Thymus (tissue), 14 donors: ENCODE data around the gene DDX50. TPM values are rescaled to one million over a fixed set of nuclear protein-coding genes. Genes with fewer than 3 reads are reported as not detected.
"Not testable (repeated sequence)": the region's sequence is repeated elsewhere in the genome, so short reads cannot be mapped to it uniquely, and the experiment has no call there.

Source experiments
- DNase-seq, 9 donors: peaks; one replicate each; pipeline ENCODE4 v3.0.0-alpha.2; 2013; ENCODE audit warnings: low spot score in 9 of 9, low read depth in 6 of 9, missing footprints in 1 of 9
- H3K27ac ChIP-seq, 2 donors: one replicate each; pipeline ENCODE4 v1.5.1; 2013; ENCODE audit warnings: control low read depth in 1 of 2, low read depth in 1 of 2, low read length in 1 of 2, mild to moderate bottlenecking in 1 of 2, moderate library complexity in 1 of 2
- H3K27me3 ChIP-seq, 2 donors: one replicate each; pipeline ENCODE4 v1.5.1; 2013; ENCODE audit warnings: low read length in 1 of 2; ENCODE audit not compliant: control insufficient read depth in 2 of 2, insufficient read depth in 1 of 2
- H3K36me3 ChIP-seq, 2 donors: one replicate each; pipeline ENCODE4 v1.5.1; 2013; ENCODE audit warnings: low read length in 1 of 2, mild to moderate bottlenecking in 1 of 2, moderate library complexity in 1 of 2; ENCODE audit not compliant: control insufficient read depth in 2 of 2, insufficient read depth in 2 of 2
- H3K4me1 ChIP-seq, 2 donors: one replicate each; pipeline ENCODE4 v1.5.1; 2013; ENCODE audit warnings: low read length in 2 of 2; ENCODE audit not compliant: control insufficient read depth in 2 of 2, insufficient read depth in 2 of 2
- H3K4me3 ChIP-seq, 2 donors: one replicate each; pipeline ENCODE4 v1.5.1; 2013; ENCODE audit warnings: low read length in 2 of 2, control low read depth in 1 of 2, mild to moderate bottlenecking in 1 of 2
- H3K9me3 ChIP-seq, 2 donors: one replicate each; pipeline ENCODE4 v1.5.1; 2013; ENCODE audit warnings: low read length in 1 of 2, mild to moderate bottlenecking in 1 of 2; ENCODE audit not compliant: control insufficient read depth in 2 of 2, insufficient read depth in 1 of 2
- WGBS: extraction: QIAGEN DNeasy Blood & Tissue Kit; methylation state at CpG from one replicate; pipeline ENCODE4 v1.1.7; 2013; 5-methylcytosine and 5-hydroxymethylcytosine counted together
- long read RNA-seq, 10 donors: transcript quantifications; one replicate each; lab custom pipeline, GENCODE V29; 2026
- polyA plus RNA-seq: library from polyadenylated mRNA; stranded (reverse); fragments of 200-250 nt; gene quantifications from one replicate; pipeline ENCODE4 v1.2.3, GENCODE V29; 2013
- total RNA-seq: library from RNA; stranded (reverse); fragments of 120-200 nt; gene quantifications from one replicate; pipeline ENCODE4 v1.2.4, GENCODE V29; 2013
- donor health status: healthy.

The DDX50 gene
- total RNA-seq (62.9 TPM), polyA plus RNA-seq (40.0 TPM)
- long read RNA-seq, donor 1, result 0 reads
- long read RNA-seq, donor 2, result 0 reads
- long read RNA-seq, donor 3, transcript DDX50-201 (15 exons, 2,538 nt), result major isoform, 17 of 42 reads
- long read RNA-seq, donor 3, partial matches to known transcripts, result 25 of 42 reads
- long read RNA-seq, donor 3, other reads (novel, unspliced or antisense), result 0 of 42 reads
- long read RNA-seq, donor 4, transcript DDX50-201 (15 exons, 2,538 nt), result major isoform, 7 of 7 reads
- long read RNA-seq, donor 4, partial matches to known transcripts, result 0 of 7 reads
- long read RNA-seq, donor 4, other reads (novel, unspliced or antisense), result 0 of 7 reads
- long read RNA-seq, donor 5, transcript DDX50-201 (15 exons, 2,538 nt), result major isoform, 14 of 49 reads
- long read RNA-seq, donor 5, partial matches to known transcripts, result 35 of 49 reads
- long read RNA-seq, donor 5, other reads (novel, unspliced or antisense), result 0 of 49 reads
- long read RNA-seq, donor 6, transcript DDX50-201 (15 exons, 2,538 nt), result major isoform, 12 of 12 reads
- long read RNA-seq, donor 6, partial matches to known transcripts, result 0 of 12 reads
- long read RNA-seq, donor 6, other reads (novel, unspliced or antisense), result 0 of 12 reads
- long read RNA-seq, donor 7, transcript DDX50-201 (15 exons, 2,538 nt), result major isoform, 18 of 18 reads
- long read RNA-seq, donor 7, partial matches to known transcripts, result 0 of 18 reads
- long read RNA-seq, donor 7, other reads (novel, unspliced or antisense), result 0 of 18 reads
- long read RNA-seq, donor 8, partial matches to known transcripts, result 0 of 3 reads
- long read RNA-seq, donor 8, other reads (novel, unspliced or antisense), result 0 of 3 reads
- long read RNA-seq, donor 9, transcript DDX50-201 (15 exons, 2,538 nt), result major isoform, 13 of 18 reads
- long read RNA-seq, donor 9, partial matches to known transcripts, result 5 of 18 reads
- long read RNA-seq, donor 9, other reads (novel, unspliced or antisense), result 0 of 18 reads
- long read RNA-seq, donor 10, transcript DDX50-201 (15 exons, 2,538 nt), result major isoform, 5 of 19 reads
- long read RNA-seq, donor 10, partial matches to known transcripts, result 14 of 19 reads
- long read RNA-seq, donor 10, other reads (novel, unspliced or antisense), result 0 of 19 reads

- H3K4me3 ChIP-seq, result peak within 1 kb of the TSS; percentile 66 to 76
- peak within 1 kb of the TSS; percentile 91 to 99 for H3K27ac ChIP-seq
- no peaks in the 10 kb centered on the region for H3K9me3 ChIP-seq
- WGBS, result under 1% methylated on average over 47 of the region's 47 CpGs
- no peaks in the 10 kb centered on the region for H3K27me3 ChIP-seq
- DNase-seq, result peak; percentile 95 to 100 (median 97)
- H3K4me1 ChIP-seq, result peaks cover 12 to 13% of the 10 kb centered on the region in 2 donors
- peaks cover 0 to 6% of the 10 kb centered on the region in 2 donors for H3K36me3 ChIP-seq
Measured at GRCh38 chr10:68901105-68901927, at the start of gene DDX50. TSS of gene DDX50 (plus strand) at chr10:68901315. CDS start at chr10:68901385, 70 bp downstream.

- 84% methylated on average over 6 of the region's 6 CpGs for WGBS
- Histone ChIP-seq H3K4me3 (no peak overlapping the region), H3K36me3 (no peaks in the 10 kb centered on the region), H3K9me3 (peaks cover 0 to 21% of the 10 kb centered on the region in 2 donors), H3K4me1 (no peaks in the 10 kb centered on the region), H3K27me3 (no peaks in the 10 kb centered on the region), H3K27ac (no peak overlapping the region)
- no peak for DNase-seq
Measured at GRCh38 chr10:68856352-68856751, 44.8 kb upstream of the DDX50 start.

- Histone ChIP-seq H3K9me3 (peaks cover 0 to 18% of the 10 kb centered on the region in 2 donors), H3K36me3 (no peaks in the 10 kb centered on the region), H3K4me1 (no peaks in the 10 kb centered on the region), H3K4me3 (no peak overlapping the region), H3K27me3 (no peaks in the 10 kb centered on the region), H3K27ac (no peak overlapping the region)
- 93% methylated on average over 2 of the region's 2 CpGs for WGBS
- no peak for DNase-seq
Measured at GRCh38 chr10:68857005-68857404, 44.1 kb upstream of the DDX50 start.

GRCh38 chr10:68861253-68861652 lies 39.9 kb upstream of the DDX50 start:
- 97% methylated on average over 5 of the region's 5 CpGs for WGBS
- H3K9me3 ChIP-seq, result peaks cover 0 to 16% of the 10 kb centered on the region in 2 donors

GRCh38 chr10:68864611-68865010 lies 36.5 kb upstream of the DDX50 start:
- 96% methylated on average over 1 of the region's 1 CpG for WGBS
- Histone ChIP-seq H3K36me3 (no peaks in the 10 kb centered on the region), H3K9me3 (peaks cover 1 to 24% of the 10 kb centered on the region in 2 donors), H3K27me3 (no peaks in the 10 kb centered on the region), H3K4me1 (no peaks in the 10 kb centered on the region), H3K4me3 (no peak overlapping the region), H3K27ac (no peak overlapping the region)
- DNase-seq, result no peak

More at GRCh38 chr10:68861253-68861652, 39.9 kb upstream of the DDX50 start:
- H3K4me1 ChIP-seq, result no peaks in the 10 kb centered on the region
- no peak overlapping the region for H3K4me3 ChIP-seq
- no peaks in the 10 kb centered on the region for H3K27me3 ChIP-seq
- no peak for DNase-seq
- no peak overlapping the region for H3K27ac ChIP-seq
- no peaks in the 10 kb centered on the region for H3K36me3 ChIP-seq

- H3K4me3 ChIP-seq, H3K9me3 ChIP-seq, H3K36me3 ChIP-seq, H3K27me3 ChIP-seq, H3K4me1 ChIP-seq, DNase-seq: not testable (repeated sequence)
- 98% methylated on average over 8 of the region's 8 CpGs for WGBS
- H3K27ac ChIP-seq, result peak overlapping the region in 1 of 2 donors; percentile 8
Measured at GRCh38 chr10:68868173-68868572, 32.9 kb upstream of the DDX50 start.

GRCh38 chr10:68869623-68870022 lies 31.5 kb upstream of the DDX50 start:
- Histone ChIP-seq H3K9me3 (peaks cover 1 to 9% of the 10 kb centered on the region in 2 donors), H3K27ac (peak overlapping the region in 1 of 2 donors; percentile 31), H3K4me3 (no peak overlapping the region), H3K4me1 (no peaks in the 10 kb centered on the region), H3K27me3 (no peaks in the 10 kb centered on the region), H3K36me3 (no peaks in the 10 kb centered on the region)
- no peak for DNase-seq
- WGBS, result 97% methylated on average over 2 of the region's 2 CpGs

- DNase-seq, result no peak
- Histone ChIP-seq H3K4me1 (no peaks in the 10 kb centered on the region), H3K27me3 (no peaks in the 10 kb centered on the region), H3K4me3 (no peak overlapping the region), H3K9me3 (peaks cover 1 to 9% of the 10 kb centered on the region in 2 donors), H3K36me3 (no peaks in the 10 kb centered on the region), H3K27ac (peak overlapping the region; percentile 34 to 42)
- 94% methylated on average over 2 of the region's 2 CpGs for WGBS
Measured at GRCh38 chr10:68870061-68870460, 31.1 kb upstream of the DDX50 start.
